H7 (cell line): ENCODE data around the gene MRPL21. TPM values are rescaled to one million over a fixed set of nuclear protein-coding genes. Genes with fewer than 3 reads are reported as not detected.

Experiments used
- DNase-seq: peaks from one replicate; pipeline ENCODE4 v3.0.0; 2012
- H3K27me3 ChIP-seq: 2 replicates; pipeline ENCODE4 v1.6.0; 2011; ENCODE audit warnings: mild to moderate bottlenecking, low read length; ENCODE audit not compliant: control insufficient read depth, insufficient read depth
- H3K36me3 ChIP-seq: replicated peaks from 2 replicates; pipeline ENCODE4 v1.5.1; 2011; ENCODE audit warnings: low read length; ENCODE audit not compliant: control insufficient read depth, insufficient read depth
- H3K4me3 ChIP-seq: 2 replicates; pipeline ENCODE4 v1.5.1; 2011; ENCODE audit warnings: low read depth, mild to moderate bottlenecking, control low read depth, low read length, moderate library complexity; ENCODE audit not compliant: insufficient read depth
- total RNA-seq: library from RNA; depleted of rRNA; stranded (reverse); fragments of >200 nt; shearing (Covaris generic); gene quantifications from 2 replicates; pipeline ENCODE4 v1.2.3, GENCODE V29; 2014

Gene MRPL21
- total RNA-seq, 1 experiment from 2014 or later: 108 TPM

- no peak overlapping the region for H3K4me3 ChIP-seq
- H3K36me3 ChIP-seq: peaks cover 17% of the 10 kb centered on the region
- H3K27me3 ChIP-seq: no peaks in the 10 kb centered on the region
- DNase-seq: peak; percentile 48
Observed at GRCh38 chr11:68938816-68939582, 35.4 kb upstream of the MRPL21 start.

- DNase-seq: peak; percentile 25
- Histone ChIP-seq H3K4me3 (no peak overlapping the region), H3K27me3 (no peaks in the 10 kb centered on the region), H3K36me3 (peaks cover 20% of the 10 kb centered on the region)
Observed at GRCh38 chr11:68938088-68938487, 34.5 kb upstream of the MRPL21 start.

GRCh38 chr11:68936676-68937620 lies 33.3 kb upstream of the MRPL21 start:
- Histone ChIP-seq H3K4me3 (no peak overlapping the region), H3K27me3 (no peaks in the 10 kb centered on the region), H3K36me3 (peaks cover 20% of the 10 kb centered on the region)
- peak; percentile 37 for DNase-seq

- Histone ChIP-seq H3K27me3 (no peaks in the 10 kb centered on the region), H3K36me3 (peaks cover 20% of the 10 kb centered on the region), H3K4me3 (no peak overlapping the region)
- DNase-seq: peak; percentile 30
Observed at GRCh38 chr11:68936358-68936636, 32.7 kb upstream of the MRPL21 start.

GRCh38 chr11:68935516-68936357 lies 32.1 kb upstream of the MRPL21 start:
- Histone ChIP-seq H3K27me3 (no peaks in the 10 kb centered on the region), H3K36me3 (peaks cover 20% of the 10 kb centered on the region), H3K4me3 (no peak overlapping the region)
- peak; percentile 42 for DNase-seq

- peaks cover 20% of the 10 kb centered on the region for H3K36me3 ChIP-seq
- no peak overlapping the region for H3K4me3 ChIP-seq
- no peak for DNase-seq
- no peaks in the 10 kb centered on the region for H3K27me3 ChIP-seq
Observed at GRCh38 chr11:68935066-68935465, 31.4 kb upstream of the MRPL21 start.

- no peak for DNase-seq
- H3K27me3 ChIP-seq: no peaks in the 10 kb centered on the region
Observed at GRCh38 chr11:68934666-68935065, 31.0 kb upstream of the MRPL21 start.

GRCh38 chr11:68934321-68934645 lies 30.7 kb upstream of the MRPL21 start:
- Histone ChIP-seq H3K4me3 (no peak overlapping the region), H3K36me3 (peaks cover 24% of the 10 kb centered on the region), H3K27me3 (no peaks in the 10 kb centered on the region)
- DNase-seq: peak; percentile 68

More at GRCh38 chr11:68934666-68935065, 31.0 kb upstream of the MRPL21 start:
- no peak overlapping the region for H3K4me3 ChIP-seq
- H3K36me3 ChIP-seq: peaks cover 20% of the 10 kb centered on the region

- Histone ChIP-seq H3K4me3 (no peak overlapping the region), H3K27me3 (no peaks in the 10 kb centered on the region), H3K36me3 (peaks cover 25% of the 10 kb centered on the region)
- DNase-seq: peak; percentile 50
Observed at GRCh38 chr11:68933605-68934320, 30.1 kb upstream of the MRPL21 start.

GRCh38 chr11:68932933-68933577 lies 29.4 kb upstream of the MRPL21 start:
- no peak overlapping the region for H3K4me3 ChIP-seq
- H3K36me3 ChIP-seq: peaks cover 21% of the 10 kb centered on the region
- DNase-seq: peak; percentile 51
- H3K27me3 ChIP-seq: no peaks in the 10 kb centered on the region

- peak; percentile 47 for DNase-seq
- no peak overlapping the region for H3K4me3 ChIP-seq
- peaks cover 21% of the 10 kb centered on the region for H3K36me3 ChIP-seq
- no peaks in the 10 kb centered on the region for H3K27me3 ChIP-seq
Observed at GRCh38 chr11:68932358-68932757, 28.7 kb upstream of the MRPL21 start.

GRCh38 chr11:68931911-68932310 lies 28.3 kb upstream of the MRPL21 start:
- H3K4me3 ChIP-seq: no peak overlapping the region
- H3K27me3 ChIP-seq: no peaks in the 10 kb centered on the region
- DNase-seq: no peak
- H3K36me3 ChIP-seq: peaks cover 17% of the 10 kb centered on the region

GRCh38 chr11:68930991-68931855 lies 27.6 kb upstream of the MRPL21 start:
- H3K36me3 ChIP-seq: peaks cover 15% of the 10 kb centered on the region
- no peak overlapping the region for H3K4me3 ChIP-seq
- peak; percentile 43 for DNase-seq
- H3K27me3 ChIP-seq: no peaks in the 10 kb centered on the region
